ENCODE results near the gene INTS11. TPM values are rescaled to one million over a fixed set of nuclear protein-coding genes. Genes with fewer than 3 reads are reported as not detected.

INTS11 gene
- total and polyA plus RNA-seq, 2 of the 13 experiments (the other 11 are each of a cell fraction or from before 2014, with no cell fraction given): 52.8 to 94.8 TPM

- Histone ChIP-seq H3K4me3 (replicated peaks in 1 of 3; ENCODE audit: insufficient read depth in 1 of 3, low read depth in 2 of 3, low read length in 3 of 3) (peak overlapping the region; percentile 77 to 93 (median 91)), H3K4me1 (ENCODE audit: insufficient read depth, low read length) (peaks cover 38% of the 10 kb centered on the region), H3K36me3 (replicated peaks in 1 of 2; ENCODE audit: control insufficient read depth in 1 of 2, insufficient read depth in 2 of 2, low read length in 2 of 2) (no peaks in the 10 kb centered on the region), H3K4me2 (ENCODE audit: low read depth, low read length) (peak overlapping the region; percentile 98), H3K27me3 (ENCODE audit: control insufficient read depth in 1 of 2, insufficient read depth in 2 of 2, low read length in 2 of 2) (no peaks in the 10 kb centered on the region), H2AFZ (ENCODE audit: low read length) (no peak overlapping the region), H3K79me2 (ENCODE audit: insufficient read depth, low read length) (peaks cover 15% of the 10 kb centered on the region), H3K9me3 (ENCODE audit: low read length) (no peaks in the 10 kb centered on the region), H3K27ac (ENCODE audit: extremely low read length, insufficient read depth, low read length) (peak overlapping the region; percentile 79), H4K20me1 (ENCODE audit: insufficient read depth, low read length) (no peaks in the 10 kb centered on the region; the same call in 1 of the 2 replicates), H3K9ac (ENCODE audit: insufficient read depth, low read depth, low read length) (peak overlapping the region; percentile 88)
- in situ Hi-C loops (cut with HindIII; ENCODE audit: extremely low pct_ligation_motif_present, low pct_unique_long_range_greater_than_20kb) (no loop called here), intact Hi-C loops (cut with micrococcal nuclease; ENCODE audit: unreplicated experiment) (no loop called here)
- DNase-seq (ENCODE audit: low spot score) (peak; percentile 62), ATAC-seq (peak; percentile 3), FAIRE-seq (no peak)
- BruUV-seq (replicated peaks): no TSS peak
- ChIA-PET POLR2A (interaction anchor here (0.5 to 2.0 kb wide), 10 partner anchors 10 to 180 kb away, joined by 3 to 11 read pairs (median 4); partner anchors contain the start of genes AURKAIP1, TAS1R3 and UBE2J2), CTCF (ENCODE audit: low intra/inter-chr PET ratio, low total read pairs) (no interaction called here)
- WGBS (ENCODE audit: low lambda C conversion rate): 80% methylated on average over 1 of the region's 29 CpGs
- TF ChIP-seq FOSL2 (CRISPR knock-in tag; IDR thresholded peaks at IDR 0.05) (peak; percentile 57), ZNF879 (CRISPR knock-in tag; IDR thresholded peaks at IDR 0.05) (0 out of 2 replicates have a peak, but pooled peaks have one; percentile 56), ZBTB25 (CRISPR knock-in tag; IDR thresholded peaks at IDR 0.05) (no peak), SP1 (IDR thresholded peaks at IDR 0.05) (no peak), SP1 (CRISPR knock-in tag; IDR thresholded peaks at IDR 0.05) (peak; percentile 16; the same call in 1 of the 2 replicates), CREM (IDR thresholded peaks at IDR 0.05) (peak; percentile 23; the same call in 1 of the 2 replicates), CREM (CRISPR knock-in tag; IDR thresholded peaks at IDR 0.05) (no peak), ZBTB4 (CRISPR knock-in tag; IDR thresholded peaks at IDR 0.05; ENCODE audit: borderline replicate concordance) (peak; percentile 15; the same call in 1 of the 2 replicates), ZFX (CRISPR knock-in tag; IDR thresholded peaks at IDR 0.05; ENCODE audit: low read depth) (peak; percentile 68), RNF2 (conservative IDR thresholded peaks at IDR 0.05; ENCODE audit: low read depth) (0 out of 2 replicates have a peak, but pooled peaks have one; percentile 35), ZNF383 (CRISPR knock-in tag; IDR thresholded peaks at IDR 0.05; ENCODE audit: borderline replicate concordance) (peak; percentile 92; the same call in 1 of the 2 replicates), ZSCAN21 (CRISPR knock-in tag; IDR thresholded peaks at IDR 0.05; ENCODE audit: borderline replicate concordance) (no peak), ZNF354B (CRISPR knock-in tag; IDR thresholded peaks at IDR 0.05) (0 out of 2 replicates have a peak, but pooled peaks have one; percentile 33), ATF7-NPFF (CRISPR knock-in tag; IDR thresholded peaks at IDR 0.05; ENCODE audit: low read depth) (no peak), ARID2 (CRISPR knock-in tag; IDR thresholded peaks at IDR 0.05; ENCODE audit: borderline replicate concordance) (peak; percentile 70; the same call in 1 of the 2 replicates), TFE3 (CRISPR knock-in tag; IDR thresholded peaks at IDR 0.05) (0 out of 2 replicates have a peak, but pooled peaks have one; percentile 78), AHR (CRISPR knock-in tag; IDR thresholded peaks at IDR 0.05) (no peak)
Observed at GRCh38 chr1:1304331-1305299, 19.8 kb downstream of the INTS11 start.
